ENCODE measurements around the gene LRRC74A.

The LRRC74A gene

DNA sequence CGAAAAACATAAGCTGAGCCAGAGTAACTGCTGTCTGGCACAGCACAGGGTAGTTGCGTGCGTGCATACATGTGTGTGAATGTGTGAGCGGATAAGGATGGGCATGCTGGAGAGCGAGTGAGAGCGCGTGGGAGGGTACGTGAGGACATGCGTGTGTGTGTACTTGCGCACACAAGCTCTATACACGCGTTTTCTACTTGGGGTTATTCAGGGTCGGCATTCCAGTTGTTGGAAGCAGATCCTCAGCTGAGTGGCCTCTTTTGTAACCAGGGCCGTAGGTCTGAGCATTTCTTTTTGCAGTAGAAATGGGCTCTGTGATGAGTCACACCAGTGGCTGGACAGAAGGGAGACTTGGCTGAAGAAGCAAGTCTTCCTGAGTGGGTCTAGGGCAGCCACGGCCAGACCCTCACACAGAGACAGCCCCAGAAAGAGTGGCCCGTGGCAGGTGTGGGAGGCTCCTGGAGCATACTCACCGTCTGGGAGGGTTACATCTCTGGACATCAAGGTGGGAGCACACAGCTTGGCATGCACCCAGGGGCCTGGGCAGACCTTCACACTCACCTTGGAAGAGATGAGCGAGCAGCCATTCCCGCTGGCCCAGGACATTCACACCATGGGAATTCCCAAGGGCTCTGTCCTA, 78.0 kb downstream of the LRRC74A start:
- Histone ChIP-seq H4K20me1 (ENCODE audit: insufficient read depth, low read length) (no peaks in the 10 kb centered on the region), H3K79me2 (ENCODE audit: low read length) (no peaks in the 10 kb centered on the region), H3K9ac (ENCODE audit: low read length) (no peak overlapping the region), H3K36me3 (replicated peaks; ENCODE audit: low read depth, low read length) (no peaks in the 10 kb centered on the region), H3K9me3 (ENCODE audit: insufficient read depth, low read length) (no peaks in the 10 kb centered on the region), H3K27me3 (ENCODE audit: low read depth, low read length) (peaks cover 3% of the 10 kb centered on the region; the same call in 1 of the 2 replicates), H2AFZ (ENCODE audit: low read depth, low read length) (no peak overlapping the region), H3K4me1 (ENCODE audit: low read length) (peaks cover 34% of the 10 kb centered on the region), H3K4me2 (ENCODE audit: low read length) (peak overlapping the region; percentile 60), H3K4me3 (ENCODE audit: low read length) (peak overlapping the region; percentile 28), H3K27ac (ENCODE audit: low read length) (peak overlapping the region; percentile 45)
- TF ChIP-seq, protein P1, sequence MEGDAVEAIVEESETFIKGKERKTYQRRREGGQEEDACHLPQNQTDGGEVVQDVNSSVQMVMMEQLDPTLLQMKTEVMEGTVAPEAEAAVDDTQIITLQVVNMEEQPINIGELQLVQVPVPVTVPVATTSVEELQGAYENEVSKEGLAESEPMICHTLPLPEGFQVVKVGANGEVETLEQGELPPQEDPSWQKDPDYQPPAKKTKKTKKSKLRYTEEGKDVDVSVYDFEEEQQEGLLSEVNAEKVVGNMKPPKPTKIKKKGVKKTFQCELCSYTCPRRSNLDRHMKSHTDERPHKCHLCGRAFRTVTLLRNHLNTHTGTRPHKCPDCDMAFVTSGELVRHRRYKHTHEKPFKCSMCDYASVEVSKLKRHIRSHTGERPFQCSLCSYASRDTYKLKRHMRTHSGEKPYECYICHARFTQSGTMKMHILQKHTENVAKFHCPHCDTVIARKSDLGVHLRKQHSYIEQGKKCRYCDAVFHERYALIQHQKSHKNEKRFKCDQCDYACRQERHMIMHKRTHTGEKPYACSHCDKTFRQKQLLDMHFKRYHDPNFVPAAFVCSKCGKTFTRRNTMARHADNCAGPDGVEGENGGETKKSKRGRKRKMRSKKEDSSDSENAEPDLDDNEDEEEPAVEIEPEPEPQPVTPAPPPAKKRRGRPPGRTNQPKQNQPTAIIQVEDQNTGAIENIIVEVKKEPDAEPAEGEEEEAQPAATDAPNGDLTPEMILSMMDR (IDR thresholded peaks at IDR 0.05; ENCODE audit: low read depth, low read length) = no peak
- TF ChIP-seq EZH2phosphoT487 (IDR thresholded peaks at IDR 0.05; ENCODE audit: low read depth) = no peak

GRCh38 chr14:76904740-76905569, 78.7 kb downstream of the LRRC74A start:
- peak overlapping the region; percentile 32 for H3K4me3 ChIP-seq (ENCODE audit: low read length)
- H3K4me2 ChIP-seq (ENCODE audit: low read length) = peak overlapping the region; percentile 60
- peak overlapping the region; percentile 45 for H3K27ac ChIP-seq (ENCODE audit: low read length)
- peaks cover 35% of the 10 kb centered on the region for H3K4me1 ChIP-seq (ENCODE audit: low read length)
- TF ChIP-seq, protein P1 (IDR thresholded peaks at IDR 0.05; ENCODE audit: low read depth, low read length) = no peak
- TF ChIP-seq EZH2phosphoT487 (IDR thresholded peaks at IDR 0.05; ENCODE audit: low read depth) = no peak
- no peak overlapping the region for H3K9ac ChIP-seq (ENCODE audit: low read length)
- no peaks in the 10 kb centered on the region for H4K20me1 ChIP-seq (ENCODE audit: insufficient read depth, low read length)
- H3K36me3 ChIP-seq (replicated peaks; ENCODE audit: low read depth, low read length) = no peaks in the 10 kb centered on the region
- H2AFZ ChIP-seq (ENCODE audit: low read depth, low read length) = peak overlapping the region; percentile 31; the same call in 1 of the 2 replicates
- H3K27me3 ChIP-seq (ENCODE audit: low read depth, low read length) = peaks cover 3% of the 10 kb centered on the region; the same call in 1 of the 2 replicates
- H3K9me3 ChIP-seq (ENCODE audit: insufficient read depth, low read length) = no peaks in the 10 kb centered on the region
- no peaks in the 10 kb centered on the region for H3K79me2 ChIP-seq (ENCODE audit: low read length)

DNA sequence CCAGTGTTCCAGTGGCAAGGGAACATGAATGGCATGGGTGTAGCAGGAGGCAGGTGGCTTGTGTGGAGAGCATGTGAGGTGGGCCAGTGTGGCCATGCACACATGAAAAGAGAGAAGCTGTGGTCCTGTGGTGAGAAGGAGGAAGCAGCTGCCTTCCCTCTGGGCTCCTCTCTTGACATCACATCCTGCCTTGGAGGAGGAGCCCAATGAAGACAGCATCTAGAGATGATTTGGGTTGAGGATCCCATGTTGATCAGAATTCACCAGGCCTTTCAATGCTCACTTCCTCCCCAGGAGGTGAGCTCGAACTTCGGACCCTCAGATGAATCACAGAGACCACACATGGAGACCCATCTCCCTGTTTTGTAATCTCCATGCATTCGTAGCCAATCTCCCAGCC, 82.6 kb downstream of the LRRC74A start:
- Histone ChIP-seq H3K27ac (ENCODE audit: low read length) (no peak overlapping the region), H3K4me1 (ENCODE audit: low read length) (peaks cover 39% of the 10 kb centered on the region), H3K79me2 (ENCODE audit: low read length) (no peaks in the 10 kb centered on the region), H3K4me2 (ENCODE audit: low read length) (peak overlapping the region; percentile 10), H3K27me3 (ENCODE audit: low read depth, low read length) (no peaks in the 10 kb centered on the region), H3K9ac (ENCODE audit: low read length) (no peak overlapping the region), H3K9me3 (ENCODE audit: insufficient read depth, low read length) (no peaks in the 10 kb centered on the region), H4K20me1 (ENCODE audit: insufficient read depth, low read length) (no peaks in the 10 kb centered on the region), H2AFZ (ENCODE audit: low read depth, low read length) (peak overlapping the region; percentile 52; the same call in 1 of the 2 replicates), H3K4me3 (ENCODE audit: low read length) (no peak overlapping the region), H3K36me3 (replicated peaks; ENCODE audit: low read depth, low read length) (no peaks in the 10 kb centered on the region)
- TF ChIP-seq, protein P1 (IDR thresholded peaks at IDR 0.05; ENCODE audit: low read depth, low read length) = no peak
- no peak for TF ChIP-seq EZH2phosphoT487 (IDR thresholded peaks at IDR 0.05; ENCODE audit: low read depth)

DNA sequence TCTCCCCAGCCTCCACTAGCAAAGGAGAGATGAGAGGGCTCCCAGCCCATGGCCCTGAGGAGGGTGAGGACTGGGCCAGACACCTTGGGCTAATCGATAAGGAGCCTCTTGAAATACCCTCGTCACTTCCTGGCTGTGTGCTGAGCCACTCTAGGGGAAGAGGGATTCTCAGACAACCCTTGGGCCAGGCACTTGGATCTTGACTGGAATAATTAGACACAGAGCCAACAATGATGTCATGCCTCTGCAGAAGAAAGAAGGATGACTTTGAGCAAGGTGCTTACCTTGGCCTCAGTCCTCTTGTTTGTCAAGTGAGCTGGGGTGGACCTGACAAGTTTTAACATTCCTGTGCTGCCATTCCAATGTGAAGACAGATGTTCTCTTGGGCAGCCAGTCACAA, 83.1 kb downstream of the LRRC74A start:
- no peak overlapping the region for H3K4me3 ChIP-seq (ENCODE audit: low read length)
- H2AFZ ChIP-seq (ENCODE audit: low read depth, low read length) = peak overlapping the region; percentile 52; the same call in 1 of the 2 replicates
- TF ChIP-seq EZH2phosphoT487 (IDR thresholded peaks at IDR 0.05; ENCODE audit: low read depth) = no peak
- TF ChIP-seq, protein P1 (IDR thresholded peaks at IDR 0.05; ENCODE audit: low read depth, low read length) = no peak
- H3K9me3 ChIP-seq (ENCODE audit: insufficient read depth, low read length) = no peaks in the 10 kb centered on the region
- H3K79me2 ChIP-seq (ENCODE audit: low read length) = no peaks in the 10 kb centered on the region
- peak overlapping the region; percentile 10 for H3K4me2 ChIP-seq (ENCODE audit: low read length)
- no peak overlapping the region for H3K9ac ChIP-seq (ENCODE audit: low read length)
- peaks cover 35% of the 10 kb centered on the region for H3K4me1 ChIP-seq (ENCODE audit: low read length)
- no peaks in the 10 kb centered on the region for H4K20me1 ChIP-seq (ENCODE audit: insufficient read depth, low read length)
- no peaks in the 10 kb centered on the region for H3K36me3 ChIP-seq (replicated peaks; ENCODE audit: low read depth, low read length)
- no peaks in the 10 kb centered on the region for H3K27me3 ChIP-seq (ENCODE audit: low read depth, low read length)
- no peak overlapping the region for H3K27ac ChIP-seq (ENCODE audit: low read length)

All from OCI-LY3 (cell line).